Adipose tissue (tissue), 3 donors: ENCODE results near the gene SH2D3C. TPM values are rescaled to one million over a fixed set of nuclear protein-coding genes. Genes with fewer than 3 reads are reported as not detected.

Experiments
- H3K27ac ChIP-seq: one replicate; pipeline ENCODE4 v1.5.1; 2013; ENCODE audit warnings: low read depth, low read length
- WGBS, 3 donors: extraction: QIAGEN DNeasy Blood & Tissue Kit; methylation state at CpG; one replicate each; pipeline ENCODE4 v1.1.7; 2013; 5-methylcytosine and 5-hydroxymethylcytosine counted together
- polyA plus RNA-seq, 3 donors: library from polyadenylated mRNA; stranded (reverse); fragments of 200-250 nt; gene quantifications; one replicate each; pipeline ENCODE4 v1.2.3, GENCODE V29; 2013
- donor health status: healthy with polysubstance abuse.
- donor health status: Bipolar disorder and iron deficiency.
- donor health status: healthy.

SH2D3C gene
- polyA plus RNA-seq, 3 donors, result 4.8 to 29.7 (median 23.3) TPM

GRCh38 chr9:127734247-127734746, 44.2 kb downstream of the SH2D3C start:
- no peak overlapping the region for H3K27ac ChIP-seq
- WGBS, 3 donors, result 34 to 47% (median 45%) methylated on average over 22 of the region's 22 CpGs

- 52 to 85% (median 58%) methylated on average over 2 of the region's 2 CpGs for WGBS, 3 donors
- no peak overlapping the region for H3K27ac ChIP-seq
Observed at GRCh38 chr9:127733614-127734013, 44.9 kb downstream of the SH2D3C start.

- 93 to 95% (median 94%) methylated on average over 21 of the region's 21 CpGs for WGBS, 3 donors
- H3K27ac ChIP-seq, result no peak overlapping the region
Observed at GRCh38 chr9:127732444-127732843, 46.0 kb downstream of the SH2D3C start.

- WGBS, 3 donors, result 77 to 83% (median 79%) methylated on average over 15 to 16 of the region's 16 CpGs
- H3K27ac ChIP-seq, result no peak overlapping the region
Observed at GRCh38 chr9:127731938-127732337, 46.5 kb downstream of the SH2D3C start.

GRCh38 chr9:127730799-127731410, 47.6 kb downstream of the SH2D3C start:
- WGBS, 3 donors, result 83 to 94% (median 90%) methylated on average over 9 of the region's 9 CpGs
- H3K27ac ChIP-seq, result no peak overlapping the region

GRCh38 chr9:127730262-127730661, 48.2 kb downstream of the SH2D3C start:
- WGBS, 3 donors, result 88 to 95% (median 91%) methylated on average over 6 to 9 of the region's 9 CpGs

DNA sequence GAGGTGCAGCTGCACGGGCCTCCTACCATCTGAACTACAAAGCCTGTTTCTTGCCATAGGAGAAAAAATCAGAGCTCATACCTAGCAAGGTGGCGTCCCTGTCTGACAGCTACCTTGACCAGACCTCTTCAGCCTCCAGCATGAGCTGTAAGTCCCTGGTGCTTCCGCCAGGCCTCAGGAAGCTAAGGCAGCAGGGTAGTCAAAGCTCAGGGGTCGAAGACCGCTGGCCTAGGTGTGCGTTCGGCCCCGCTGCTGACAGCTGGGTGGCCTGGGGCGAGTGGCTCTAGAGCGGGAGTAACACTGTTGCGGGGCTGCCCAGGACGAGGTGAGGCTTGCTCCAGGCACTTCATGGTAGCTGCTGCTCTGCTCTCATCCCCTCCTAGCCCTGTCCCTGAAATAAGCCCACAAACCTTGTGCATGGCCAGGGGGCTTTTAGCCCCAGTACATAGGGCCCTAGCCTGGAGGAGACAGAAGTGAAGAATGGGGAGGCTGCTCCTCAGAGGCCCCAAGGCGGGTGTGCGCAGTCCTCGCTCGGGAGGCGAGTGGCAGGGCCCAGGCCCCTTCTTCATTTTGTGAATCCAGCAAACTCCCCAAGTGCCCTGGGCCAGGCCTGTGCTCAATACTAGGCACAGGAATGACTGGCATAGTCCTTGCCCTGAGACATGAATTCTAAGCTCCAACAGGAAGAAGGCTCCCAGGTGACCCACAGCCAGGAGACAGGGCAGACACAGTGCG, 48.8 kb downstream of the SH2D3C start:
- WGBS, 3 donors, result 90 to 91% (median 91%) methylated on average over 18 of the region's 18 CpGs
- H3K27ac ChIP-seq, result no peak overlapping the region

More at GRCh38 chr9:127730262-127730661, 48.2 kb downstream of the SH2D3C start:
- no peak overlapping the region for H3K27ac ChIP-seq

DNA sequence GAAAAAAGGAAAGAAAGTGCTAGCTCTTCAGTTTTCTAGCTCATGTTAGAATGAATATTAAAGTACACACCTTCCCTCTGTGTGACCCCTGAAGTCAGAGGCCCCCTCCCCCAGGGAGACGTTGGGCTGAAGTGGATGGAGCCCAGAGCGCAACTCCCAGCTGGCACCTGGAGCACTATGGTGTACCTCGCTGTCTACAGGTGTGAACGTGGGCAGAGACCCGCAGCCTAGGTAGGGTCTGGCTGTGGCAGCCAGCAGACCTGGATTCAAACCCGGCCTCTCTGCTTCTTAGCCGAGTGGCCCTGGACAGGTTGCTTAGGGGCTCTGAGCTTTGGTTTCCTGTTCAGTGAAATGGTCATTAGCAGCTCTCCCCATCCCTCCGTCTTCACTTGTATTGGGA, 49.7 kb downstream of the SH2D3C start:
- no peak overlapping the region for H3K27ac ChIP-seq
- 86 to 93% (median 91%) methylated on average over 8 of the region's 8 CpGs for WGBS, 3 donors

- H3K27ac ChIP-seq, result no peak overlapping the region
- 74 to 87% (median 79%) methylated on average over 8 of the region's 8 CpGs for WGBS, 3 donors
Observed at GRCh38 chr9:127726871-127727270, 51.6 kb downstream of the SH2D3C start.

- WGBS, 3 donors, result 51 to 55% (median 52%) methylated on average over 23 of the region's 23 CpGs
- H3K27ac ChIP-seq, result no peak overlapping the region
Observed at GRCh38 chr9:127724012-127724411, 54.5 kb downstream of the SH2D3C start.

DNA sequence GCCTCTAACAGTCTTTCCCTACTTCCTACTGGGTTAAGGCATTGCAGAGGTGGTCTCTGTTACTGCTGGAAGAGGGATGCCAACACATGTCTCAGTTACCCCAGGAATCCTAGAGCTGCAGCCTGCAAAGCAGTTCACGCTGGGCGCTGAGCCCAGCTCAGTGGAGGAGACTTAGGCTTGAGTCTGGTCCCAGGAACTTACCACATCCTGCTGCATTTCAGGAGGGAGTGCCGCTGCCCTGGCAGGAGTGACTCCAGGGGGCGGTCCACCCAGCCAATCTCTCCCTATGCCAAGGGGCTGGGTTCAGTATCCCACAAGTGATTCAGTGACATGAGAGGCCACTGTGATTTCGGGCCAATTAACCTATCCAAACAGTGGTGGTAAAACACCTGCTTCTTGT, 55.0 kb downstream of the SH2D3C start:
- WGBS, 3 donors, result 66 to 90% (median 69%) methylated on average over 5 of the region's 5 CpGs

DNA sequence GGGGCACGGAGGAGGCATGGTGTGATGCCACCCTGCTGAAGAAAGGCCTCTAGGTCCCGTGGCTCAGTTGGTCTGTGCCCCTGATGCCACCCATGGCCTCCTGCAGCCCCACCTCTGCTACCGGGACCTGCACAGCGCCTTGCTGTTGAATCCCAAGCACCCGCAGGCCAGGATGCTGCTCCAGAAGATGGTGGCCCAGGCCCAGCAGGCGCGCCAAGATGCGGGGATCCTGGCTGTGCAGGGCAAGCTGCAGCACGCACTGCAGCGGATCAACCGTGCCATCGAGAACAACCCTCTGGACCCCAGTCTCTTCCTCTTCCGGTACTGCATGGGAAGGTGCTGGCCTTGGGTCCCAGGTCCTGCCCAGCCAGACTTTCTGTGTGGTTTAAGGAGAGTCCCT, 55.5 kb downstream of the SH2D3C start:
- H3K27ac ChIP-seq, result no peak overlapping the region
- 94 to 96% (median 95%) methylated on average over 13 of the region's 13 CpGs for WGBS, 3 donors

More for the DNA sequence above, 55.0 kb downstream of the SH2D3C start:
- no peak overlapping the region for H3K27ac ChIP-seq

DNA sequence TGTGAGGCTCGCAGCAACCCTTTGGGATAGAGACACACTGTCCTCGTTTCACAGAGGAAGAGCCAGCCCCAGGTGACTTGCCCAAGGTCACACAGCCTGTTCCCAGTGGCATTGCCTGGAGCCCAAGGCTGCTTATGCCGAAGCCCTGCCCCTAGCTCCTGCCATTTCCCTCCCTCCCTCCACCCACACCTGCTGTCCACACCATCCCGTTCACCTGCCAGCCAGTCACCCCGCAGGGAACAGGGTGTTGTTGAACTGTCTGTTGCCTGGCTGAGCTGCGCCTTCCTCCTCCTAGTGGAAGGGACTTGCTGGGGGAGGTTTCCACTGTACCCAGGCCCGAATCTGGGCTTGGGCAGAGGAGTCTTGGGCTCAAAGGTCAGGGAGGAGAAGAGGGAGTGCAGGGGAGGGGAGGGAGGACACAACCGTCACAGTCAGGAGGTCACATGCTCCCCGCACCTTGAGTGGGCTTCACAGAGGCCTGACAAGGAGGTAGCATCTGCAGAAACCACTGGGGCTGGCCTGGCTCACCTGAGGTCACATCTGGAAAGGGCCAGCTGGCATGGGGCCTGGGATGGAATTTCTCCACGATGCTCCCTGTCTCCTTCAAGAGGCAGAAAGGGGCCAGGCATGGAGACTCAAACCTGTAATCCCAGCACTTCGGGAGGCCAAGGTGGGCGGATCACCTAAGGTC, 56.3 kb downstream of the SH2D3C start:
- WGBS, 3 donors, result 57 to 80% (median 78%) methylated on average over 12 of the region's 12 CpGs

DNA sequence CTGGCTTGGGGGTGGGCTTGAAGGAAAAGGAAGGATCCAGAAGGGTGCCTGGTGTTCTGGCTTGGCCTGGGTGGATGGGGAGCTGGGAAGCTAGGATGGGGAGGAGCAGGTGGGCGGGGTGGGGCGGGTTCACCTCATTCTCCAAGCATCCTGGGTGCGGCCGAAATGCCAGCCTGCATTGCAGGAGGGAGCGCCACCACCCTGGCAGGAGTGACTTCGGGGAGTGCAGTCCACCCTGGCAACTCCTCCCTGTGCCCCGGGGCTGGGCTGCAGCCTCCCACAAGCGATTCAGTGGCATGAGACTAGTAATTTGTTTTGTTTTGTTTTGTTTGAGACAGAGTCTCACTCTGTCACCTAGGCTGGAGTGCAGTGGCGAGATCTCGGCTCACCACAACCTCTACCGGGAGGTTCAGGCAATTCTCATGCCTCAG, 57.1 kb downstream of the SH2D3C start:
- no peak overlapping the region for H3K27ac ChIP-seq
- WGBS, 3 donors, result 62 to 73% (median 68%) methylated on average over 8 to 11 of the region's 11 CpGs

More for the DNA sequence above, 56.3 kb downstream of the SH2D3C start:
- H3K27ac ChIP-seq, result no peak overlapping the region

DNA sequence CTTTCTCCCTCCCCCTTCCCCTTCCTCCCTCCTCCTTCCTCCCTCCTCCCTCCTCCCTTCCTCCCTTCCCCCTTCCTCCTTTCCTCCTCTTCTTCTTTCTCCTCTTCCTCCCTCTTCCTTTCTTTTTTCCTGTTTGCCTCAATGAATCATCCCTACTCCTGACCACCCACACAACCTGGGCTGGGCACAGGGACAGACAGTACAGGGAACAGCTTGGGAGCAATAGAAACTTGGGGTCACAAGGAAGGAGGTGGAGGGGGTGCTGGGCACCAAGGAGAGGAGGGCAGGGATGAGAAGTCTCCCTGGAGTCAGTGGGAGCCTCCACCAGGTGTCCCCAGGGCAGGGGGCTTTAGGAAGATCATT, 57.6 kb downstream of the SH2D3C start:
- H3K27ac ChIP-seq, result no peak overlapping the region

GRCh38 chr9:127720031-127720864, 58.2 kb downstream of the SH2D3C start:
- WGBS, 3 donors, result 76 to 81% (median 77%) methylated on average over 12 of the region's 12 CpGs
- H3K27ac ChIP-seq, result no peak overlapping the region

DNA sequence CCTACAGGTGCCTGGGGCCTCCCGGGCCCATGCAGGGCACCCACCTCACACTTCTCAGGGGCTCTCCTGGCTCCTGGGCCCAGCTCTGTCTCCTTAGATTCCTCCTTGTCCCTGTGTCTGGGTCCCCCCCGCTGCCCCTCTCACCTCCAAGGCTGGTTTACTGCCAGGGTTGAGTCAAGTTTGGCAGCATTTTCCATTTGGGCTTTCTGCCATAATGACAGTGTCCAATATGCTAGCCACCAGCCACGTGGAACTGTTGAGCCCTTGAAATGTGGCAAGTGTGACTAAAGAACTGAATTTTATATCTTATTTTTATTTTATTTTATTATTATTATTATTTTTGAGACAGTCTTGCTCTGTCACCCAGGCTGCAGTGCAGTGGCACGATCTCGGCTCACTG, 60.7 kb downstream of the SH2D3C start:
- 71 to 84% (median 81%) methylated on average over 5 of the region's 5 CpGs for WGBS, 3 donors
- H3K27ac ChIP-seq, result no peak overlapping the region

GRCh38 chr9:127716412-127716811, 62.1 kb downstream of the SH2D3C start:
- 77 to 80% (median 79%) methylated on average over 9 of the region's 9 CpGs for WGBS, 3 donors
- no peak overlapping the region for H3K27ac ChIP-seq
